ENCODE results near the gene POU6F2.

POU6F2 gene

DNA sequence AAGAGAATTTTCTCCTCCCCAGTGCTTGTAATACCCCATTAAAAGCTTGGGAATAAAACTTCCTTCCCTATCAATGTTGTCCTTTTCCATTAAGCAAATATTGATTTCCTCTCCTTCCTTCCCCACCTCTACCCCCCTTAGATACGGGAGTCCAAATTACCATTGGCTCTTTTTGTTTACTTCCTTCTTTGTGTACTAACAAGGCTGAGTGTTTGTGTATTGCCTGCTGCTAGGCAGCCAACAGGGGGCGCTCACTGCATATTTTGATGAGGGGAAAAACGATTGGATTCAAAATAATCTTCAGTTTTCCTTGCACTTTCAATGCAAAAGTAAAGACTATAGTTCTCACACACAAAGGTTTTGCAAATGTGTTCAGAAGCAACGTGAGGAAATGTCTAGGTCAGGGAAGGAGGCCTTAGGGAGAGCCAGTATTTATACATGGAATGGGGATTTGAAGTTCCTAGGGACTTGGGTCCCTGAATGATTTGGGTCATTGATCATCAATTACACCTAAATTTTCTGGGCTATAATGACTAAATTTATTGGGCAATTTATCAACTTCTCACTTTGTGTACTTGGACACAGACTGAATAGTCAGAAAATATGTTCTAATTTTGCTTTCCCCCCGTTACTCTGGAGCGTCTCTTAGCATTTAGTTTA, 45.1 kb upstream of the POU6F2 start:
- TF ChIP-seq, protein P1, sequence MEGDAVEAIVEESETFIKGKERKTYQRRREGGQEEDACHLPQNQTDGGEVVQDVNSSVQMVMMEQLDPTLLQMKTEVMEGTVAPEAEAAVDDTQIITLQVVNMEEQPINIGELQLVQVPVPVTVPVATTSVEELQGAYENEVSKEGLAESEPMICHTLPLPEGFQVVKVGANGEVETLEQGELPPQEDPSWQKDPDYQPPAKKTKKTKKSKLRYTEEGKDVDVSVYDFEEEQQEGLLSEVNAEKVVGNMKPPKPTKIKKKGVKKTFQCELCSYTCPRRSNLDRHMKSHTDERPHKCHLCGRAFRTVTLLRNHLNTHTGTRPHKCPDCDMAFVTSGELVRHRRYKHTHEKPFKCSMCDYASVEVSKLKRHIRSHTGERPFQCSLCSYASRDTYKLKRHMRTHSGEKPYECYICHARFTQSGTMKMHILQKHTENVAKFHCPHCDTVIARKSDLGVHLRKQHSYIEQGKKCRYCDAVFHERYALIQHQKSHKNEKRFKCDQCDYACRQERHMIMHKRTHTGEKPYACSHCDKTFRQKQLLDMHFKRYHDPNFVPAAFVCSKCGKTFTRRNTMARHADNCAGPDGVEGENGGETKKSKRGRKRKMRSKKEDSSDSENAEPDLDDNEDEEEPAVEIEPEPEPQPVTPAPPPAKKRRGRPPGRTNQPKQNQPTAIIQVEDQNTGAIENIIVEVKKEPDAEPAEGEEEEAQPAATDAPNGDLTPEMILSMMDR (conservative IDR thresholded peaks at IDR 0.05; ENCODE audit: low read length), result peak; percentile 100
- TF ChIP-seq EZH2phosphoT487 (IDR thresholded peaks at IDR 0.05; ENCODE audit: borderline replicate concordance), result no peak
- Histone ChIP-seq H3K4me1 (ENCODE audit: insufficient read depth, low read length, poor library complexity, severe bottlenecking) (peaks cover 6% of the 10 kb centered on the region), H4K20me1 (ENCODE audit: insufficient read depth, low read length, poor library complexity, severe bottlenecking) (no peaks in the 10 kb centered on the region), H3K36me3 (ENCODE audit: insufficient read depth, low read length) (no peaks in the 10 kb centered on the region), H3K9ac (ENCODE audit: low read depth, low read length, poor library complexity, severe bottlenecking) (no peak overlapping the region), H3K9me3 (ENCODE audit: insufficient read depth, low read depth, low read length) (no peaks in the 10 kb centered on the region), H2AFZ (ENCODE audit: low read length) (peak overlapping the region; percentile 57), H3F3A (ENCODE audit: low read depth) (no peaks in the 10 kb centered on the region), H3K79me2 (ENCODE audit: insufficient read depth, low read length) (no peaks in the 10 kb centered on the region), H3K27me3 (ENCODE audit: insufficient read depth, low read length, poor library complexity, severe bottlenecking) (no peaks in the 10 kb centered on the region), H3K9me2 (replicated peaks; ENCODE audit: low read depth, low read length) (no peaks in the 10 kb centered on the region), H3K4me2 (ENCODE audit: low read depth, low read length, poor library complexity, severe bottlenecking) (peak overlapping the region; percentile 8), H3K4me3 (ENCODE audit: low read length, poor library complexity, severe bottlenecking) (no peak overlapping the region)

DNA sequence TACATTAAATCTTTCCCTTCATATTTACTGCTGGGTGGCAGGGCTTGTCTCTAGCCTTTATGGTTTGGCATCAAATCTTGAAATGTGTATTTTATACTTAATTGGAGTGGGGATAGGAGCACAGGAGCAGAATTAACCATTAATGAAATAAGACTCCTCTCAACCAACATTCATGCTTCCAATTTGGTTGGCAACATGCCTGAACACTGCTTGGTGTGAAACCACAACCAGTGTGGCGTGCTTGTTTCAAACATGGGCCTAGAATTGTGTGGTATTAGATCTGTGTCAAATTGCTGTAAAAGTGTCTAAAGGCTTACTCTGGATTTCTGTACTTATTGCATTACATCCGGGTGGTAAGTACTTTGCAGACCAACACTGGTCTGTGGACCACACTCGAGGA, 43.7 kb upstream of the POU6F2 start:
- no peaks in the 10 kb centered on the region for H3K27me3 ChIP-seq (ENCODE audit: insufficient read depth, low read length, poor library complexity, severe bottlenecking)
- no peak overlapping the region for H3K9ac ChIP-seq (ENCODE audit: low read depth, low read length, poor library complexity, severe bottlenecking)
- no peak overlapping the region for H3K4me3 ChIP-seq (ENCODE audit: low read length, poor library complexity, severe bottlenecking)
- no peak overlapping the region for H2AFZ ChIP-seq (ENCODE audit: low read length)
- no peaks in the 10 kb centered on the region for H3K36me3 ChIP-seq (ENCODE audit: insufficient read depth, low read length)
- TF ChIP-seq EZH2phosphoT487 (IDR thresholded peaks at IDR 0.05; ENCODE audit: borderline replicate concordance), result no peak
- TF ChIP-seq, protein P1 (conservative IDR thresholded peaks at IDR 0.05; ENCODE audit: low read length), result no peak
- no peaks in the 10 kb centered on the region for H3K9me2 ChIP-seq (replicated peaks; ENCODE audit: low read depth, low read length)
- H3K4me1 ChIP-seq (ENCODE audit: insufficient read depth, low read length, poor library complexity, severe bottlenecking), result peaks cover 6% of the 10 kb centered on the region
- no peaks in the 10 kb centered on the region for H3F3A ChIP-seq (ENCODE audit: low read depth)
- no peaks in the 10 kb centered on the region for H4K20me1 ChIP-seq (ENCODE audit: insufficient read depth, low read length, poor library complexity, severe bottlenecking)
- H3K79me2 ChIP-seq (ENCODE audit: insufficient read depth, low read length), result no peaks in the 10 kb centered on the region
- H3K4me2 ChIP-seq (ENCODE audit: low read depth, low read length, poor library complexity, severe bottlenecking), result no peak overlapping the region
- no peaks in the 10 kb centered on the region for H3K9me3 ChIP-seq (ENCODE audit: insufficient read depth, low read depth, low read length)

DNA sequence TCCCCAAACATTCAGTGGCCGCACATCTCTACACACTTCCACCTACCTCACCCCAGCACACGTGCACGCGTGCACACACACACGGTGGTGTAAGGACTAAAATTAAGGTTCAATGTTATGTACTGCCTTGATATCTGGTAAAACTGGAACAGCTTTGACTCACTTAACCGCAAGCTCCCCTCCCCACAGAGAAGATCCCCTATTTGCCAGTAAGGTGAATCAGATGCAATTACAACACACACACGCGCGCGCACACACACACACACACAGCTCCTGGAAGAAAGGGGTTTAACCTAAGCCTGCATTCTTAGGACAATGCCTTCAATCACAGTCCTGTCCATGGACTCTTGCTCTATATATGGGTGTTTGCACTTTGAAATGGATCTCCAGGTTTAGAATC, 43.2 kb upstream of the POU6F2 start:
- H3K9me3 ChIP-seq (ENCODE audit: insufficient read depth, low read depth, low read length), result no peaks in the 10 kb centered on the region
- no peaks in the 10 kb centered on the region for H3K9me2 ChIP-seq (replicated peaks; ENCODE audit: low read depth, low read length)
- H3K79me2 ChIP-seq (ENCODE audit: insufficient read depth, low read length), result no peaks in the 10 kb centered on the region
- no peaks in the 10 kb centered on the region for H4K20me1 ChIP-seq (ENCODE audit: insufficient read depth, low read length, poor library complexity, severe bottlenecking)
- H3K9ac ChIP-seq (ENCODE audit: low read depth, low read length, poor library complexity, severe bottlenecking), result no peak overlapping the region
- no peak overlapping the region for H3K4me2 ChIP-seq (ENCODE audit: low read depth, low read length, poor library complexity, severe bottlenecking)
- H3K4me1 ChIP-seq (ENCODE audit: insufficient read depth, low read length, poor library complexity, severe bottlenecking), result peaks cover 3% of the 10 kb centered on the region
- H3F3A ChIP-seq (ENCODE audit: low read depth), result no peaks in the 10 kb centered on the region
- no peaks in the 10 kb centered on the region for H3K27me3 ChIP-seq (ENCODE audit: insufficient read depth, low read length, poor library complexity, severe bottlenecking)
- no peaks in the 10 kb centered on the region for H3K36me3 ChIP-seq (ENCODE audit: insufficient read depth, low read length)
- H2AFZ ChIP-seq (ENCODE audit: low read length), result no peak overlapping the region
- TF ChIP-seq EZH2phosphoT487 (IDR thresholded peaks at IDR 0.05; ENCODE audit: borderline replicate concordance), result no peak
- TF ChIP-seq, protein P1 (conservative IDR thresholded peaks at IDR 0.05; ENCODE audit: low read length), result no peak
- no peak overlapping the region for H3K4me3 ChIP-seq (ENCODE audit: low read length, poor library complexity, severe bottlenecking)

All from Loucy (cell line).